Neural cell (in vitro differentiated cells): ENCODE measurements around the gene TRUB2. TPM values are rescaled to one million over a fixed set of nuclear protein-coding genes. Genes with fewer than 3 reads are reported as not detected.
A peak's percentile ranks its signal among the peaks of the same experiment; 100 is the strongest.

Source experiments
- H2AFZ ChIP-seq: fragments of 200-600, 300-800 bp; sonication (generic), shearing (Covaris generic); 2 replicates; pipeline ENCODE4 v1.6.0; 2014; ENCODE audit warnings: low read depth, mild to moderate bottlenecking, antibody characterized with exemption, low read length, moderate library complexity
- H3F3A ChIP-seq: fragments of 200-600 bp; shearing (Covaris generic); 2 replicates; pipeline ENCODE4 v1.6.1; 2016; ENCODE audit warnings: mild to moderate bottlenecking, moderate library complexity, mixed read lengths, antibody characterized with exemption, low read length; ENCODE audit not compliant: insufficient read depth, poor library complexity, severe bottlenecking
- H3K27ac ChIP-seq: fragments of 200-600, 300-800 bp; sonication (generic), shearing (Covaris generic); 2 replicates; pipeline ENCODE4 v1.5.1; 2014; ENCODE audit warnings: mild to moderate bottlenecking, low read length, moderate library complexity
- H3K27me3 ChIP-seq: fragments of 300-800, 200-600 bp; sonication (generic), shearing (Covaris generic); 2 replicates; pipeline ENCODE4 v1.6.0; 2014; ENCODE audit warnings: mild to moderate bottlenecking, low read depth, low read length, moderate library complexity; ENCODE audit not compliant: insufficient read depth
- H3K36me3 ChIP-seq: fragments of 300-800, 200-600 bp; sonication (generic), shearing (Covaris generic); 2 replicates; pipeline ENCODE4 v1.5.1; 2014; ENCODE audit warnings: mild to moderate bottlenecking, antibody characterized with exemption, low read length, moderate library complexity; ENCODE audit not compliant: insufficient read depth
- H3K4me2 ChIP-seq: fragments of 300-800, 200-600 bp; sonication (generic), shearing (Covaris generic); 2 replicates; pipeline ENCODE4 v1.6.0; 2014; ENCODE audit warnings: mild to moderate bottlenecking, low read length
- H3K4me3 ChIP-seq: fragments of 300-800, 200-600 bp; sonication (generic), shearing (Covaris generic); 2 replicates; pipeline ENCODE4 v1.5.1; 2014; ENCODE audit warnings: mild to moderate bottlenecking, low read length, moderate library complexity
- H3K79me2 ChIP-seq: fragments of 200-600 bp; shearing (Covaris generic); replicated peaks from 2 replicates; pipeline ENCODE4 v1.6.0; 2014; ENCODE audit warnings: mild to moderate bottlenecking, low read length, moderate library complexity; ENCODE audit not compliant: insufficient read depth
- H3K9ac ChIP-seq: fragments of 300-800, 200-600 bp; sonication (generic), shearing (Covaris generic); 2 replicates; pipeline ENCODE4 v1.6.1; 2016; ENCODE audit warnings: mild to moderate bottlenecking, low read length, mixed read lengths
- H3K9me2 ChIP-seq: fragments of 200-600 bp; shearing (Covaris generic); 2 replicates; pipeline ENCODE4 v1.6.1; 2016; ENCODE audit warnings: mild to moderate bottlenecking, low read length, mixed read lengths; ENCODE audit not compliant: insufficient read depth
- H3K9me3 ChIP-seq: fragments of 200-600, 300-800 bp; sonication (generic), shearing (Covaris generic); 2 replicates; pipeline ENCODE4 v1.6.1; 2016; ENCODE audit warnings: mild to moderate bottlenecking, mixed run types, low read length, moderate library complexity, mixed read lengths
- H4K20me1 ChIP-seq: fragments of 200-600 bp; shearing (Covaris generic); 2 replicates; pipeline ENCODE4 v1.6.1; 2016; ENCODE audit warnings: mild to moderate bottlenecking, mixed run types; ENCODE audit not compliant: insufficient read depth
- CTCF ChIP-seq: fragments of 450-650 bp; IDR thresholded peaks from 2 replicates; pipeline ENCODE4 v1.5.1; 2014; ENCODE audit warnings: antibody characterized with exemption, mild to moderate bottlenecking, moderate library complexity; ENCODE audit not compliant: poor library complexity, severe bottlenecking
- EP300 ChIP-seq: fragments of 450-650 bp; conservative IDR thresholded peaks from 2 replicates; pipeline ENCODE4 v1.6.1; 2014; ENCODE audit warnings: antibody characterized with exemption, mild to moderate bottlenecking, moderate library complexity; ENCODE audit not compliant: poor library complexity, severe bottlenecking
- EZH2 ChIP-seq: fragments of 200-600, 300-800 bp; shearing (Covaris generic), sonication (generic); IDR thresholded peaks from 2 replicates; pipeline ENCODE4 v1.6.1; 2014; ENCODE audit warnings: antibody characterized with exemption, low read length, borderline replicate concordance, mild to moderate bottlenecking; ENCODE audit not compliant: insufficient read depth, poor library complexity, severe bottlenecking
- MXI1 ChIP-seq: fragments of 450-650 bp; conservative IDR thresholded peaks from 2 replicates; pipeline ENCODE4 v1.6.1; 2014; ENCODE audit warnings: antibody characterized with exemption, mild to moderate bottlenecking; ENCODE audit not compliant: poor library complexity, severe bottlenecking
- POLR2AphosphoS5 ChIP-seq: IDR thresholded peaks from 2 replicates; pipeline ENCODE4 v1.6.1; 2012
- RAD21 ChIP-seq: fragments of 450-650 bp; conservative IDR thresholded peaks from 2 replicates; pipeline ENCODE4 v1.6.1; 2014; ENCODE audit warnings: antibody characterized with exemption, mild to moderate bottlenecking, moderate library complexity
- REST ChIP-seq: IDR thresholded peaks from 2 replicates; pipeline ENCODE4 v1.6.1; 2012; ENCODE audit warnings: borderline replicate concordance
- SMC3 ChIP-seq: fragments of 450-650 bp; conservative IDR thresholded peaks from 2 replicates; pipeline ENCODE4 v1.6.1; 2014; ENCODE audit warnings: antibody characterized with exemption, mild to moderate bottlenecking, moderate library complexity; ENCODE audit not compliant: poor library complexity
- TAF1 ChIP-seq: IDR thresholded peaks from 2 replicates; pipeline ENCODE4 v1.6.1; 2012; ENCODE audit warnings: low read depth
- polyA plus RNA-seq: library from polyadenylated mRNA; depleted of rRNA; stranded (reverse); fragments of >200 nt; gene quantifications from 2 replicates; pipeline ENCODE4 v1.2.3, GENCODE V29; 2014

TRUB2 gene
- polyA plus RNA-seq, 1 donor from 2014 or later, result 22.3 TPM

- H2AFZ ChIP-seq, result peak within 1 kb of the TSS; percentile 46
These were observed 48.7 kb upstream of the TRUB2 start, which contains the start of gene URM1 for GRCh38 chr9:128370752-128371629. Gene URM1, plus strand, starts transcription at chr9:128371374. Its CDS starts 7 bp downstream, at chr9:128371381.

More at GRCh38 chr9:128370752-128371629, 48.7 kb upstream of the TRUB2 start, which contains the start of gene URM1:
- Histone ChIP-seq H3K9me2 (no peaks in the 10 kb centered on the region), H3F3A (no peaks in the 10 kb centered on the region), H3K9me3 (no peaks in the 10 kb centered on the region), H4K20me1 (no peaks in the 10 kb centered on the region), H3K4me3 (peak within 1 kb of the TSS; percentile 79), H3K36me3 (no peaks in the 10 kb centered on the region), H3K27me3 (no peaks in the 10 kb centered on the region), H3K4me2 (peak within 1 kb of the TSS; percentile 81), H3K27ac (peak within 1 kb of the TSS; percentile 86), H3K9ac (peak within 1 kb of the TSS; percentile 86), H3K79me2 (peaks cover 13% of the 10 kb centered on the region)
- TF ChIP-seq MXI1 (peak; percentile 94), CTCF (peak; percentile 35), EP300 (peak; percentile 26), TAF1 (peak; percentile 62), POLR2AphosphoS5 (peak; percentile 95), REST (peak; percentile 53), EZH2 (no peak), SMC3 (peak; percentile 48), RAD21 (no peak)
